HT1080 (cell line): ENCODE measurements around the gene TTLL9. TPM values are rescaled to one million over a fixed set of nuclear protein-coding genes. Genes with fewer than 3 reads are reported as not detected.

ENCODE experiments used
- DNase-seq: peaks from one replicate; pipeline ENCODE4 v3.0.0-alpha.2; 2015; ENCODE audit warnings: low read depth
- total RNA-seq: library from RNA; depleted of rRNA; stranded (reverse); fragments of >200 nt; shearing (Covaris generic); gene quantifications from 2 replicates; pipeline ENCODE4 v1.2.3, GENCODE V29; 2014

TTLL9 gene
- total RNA-seq, 1 experiment from 2014 or later = not detected

DNA sequence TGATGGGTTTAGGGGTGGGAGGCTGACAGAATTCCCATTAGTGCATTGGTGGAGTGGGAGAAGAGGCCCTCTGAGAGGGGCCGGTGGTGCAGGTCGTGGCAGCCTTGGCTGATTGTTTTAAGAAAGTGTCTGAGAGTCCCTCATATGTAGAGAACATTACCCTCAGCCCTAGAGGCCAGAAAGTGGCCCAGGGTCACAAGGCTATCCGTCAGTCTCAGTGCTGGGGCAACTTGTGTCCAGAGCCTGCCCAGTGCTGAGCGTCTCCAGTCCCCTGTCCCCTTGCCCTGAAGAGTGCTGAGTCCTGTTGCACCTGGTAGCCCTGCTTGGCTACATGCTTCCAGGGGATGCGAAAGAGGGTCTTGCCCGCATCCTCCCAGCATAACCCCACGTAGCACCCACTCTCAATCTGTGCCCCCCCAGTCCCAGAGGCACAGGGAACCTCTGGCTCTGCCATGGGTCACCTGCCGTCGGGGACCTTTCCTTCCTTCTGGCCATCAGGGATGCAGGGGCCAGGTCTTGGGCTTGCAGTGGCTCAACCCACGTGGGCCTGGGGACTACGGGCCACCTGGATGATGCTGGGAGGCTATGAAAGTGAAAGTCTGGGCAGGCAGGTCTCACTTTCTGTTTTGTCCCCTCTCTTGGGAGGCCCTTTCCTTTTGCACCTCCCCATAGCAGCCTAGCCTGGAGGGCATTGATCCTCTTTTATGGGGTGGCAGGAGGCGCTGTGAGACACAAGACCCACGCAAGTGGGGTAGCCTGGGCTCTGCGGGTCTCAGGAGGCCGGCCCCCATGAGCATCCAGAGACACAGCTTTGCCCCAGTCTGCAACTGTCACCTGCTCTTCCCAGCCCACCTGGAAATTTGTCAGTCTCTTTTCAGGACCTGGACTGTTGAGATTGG, 12.3 kb upstream of the TTLL9 start:
- DNase-seq = no peak

DNA sequence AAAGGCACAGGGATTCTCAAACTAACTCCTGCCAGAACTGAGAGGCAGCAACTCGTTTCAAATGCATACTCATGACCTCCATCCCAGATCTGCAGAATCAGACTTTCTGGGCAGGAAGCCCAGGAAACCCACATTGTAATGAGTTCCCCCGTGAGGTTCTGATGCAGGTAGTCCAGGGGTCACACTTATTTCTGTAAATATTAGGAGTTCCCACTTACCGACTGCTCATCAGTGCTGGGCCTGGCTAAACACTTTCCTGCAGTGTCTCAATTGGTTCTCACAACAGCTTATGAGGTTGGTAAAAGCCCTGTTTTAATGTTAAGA, 11.7 kb upstream of the TTLL9 start:
- DNase-seq = no peak

DNA sequence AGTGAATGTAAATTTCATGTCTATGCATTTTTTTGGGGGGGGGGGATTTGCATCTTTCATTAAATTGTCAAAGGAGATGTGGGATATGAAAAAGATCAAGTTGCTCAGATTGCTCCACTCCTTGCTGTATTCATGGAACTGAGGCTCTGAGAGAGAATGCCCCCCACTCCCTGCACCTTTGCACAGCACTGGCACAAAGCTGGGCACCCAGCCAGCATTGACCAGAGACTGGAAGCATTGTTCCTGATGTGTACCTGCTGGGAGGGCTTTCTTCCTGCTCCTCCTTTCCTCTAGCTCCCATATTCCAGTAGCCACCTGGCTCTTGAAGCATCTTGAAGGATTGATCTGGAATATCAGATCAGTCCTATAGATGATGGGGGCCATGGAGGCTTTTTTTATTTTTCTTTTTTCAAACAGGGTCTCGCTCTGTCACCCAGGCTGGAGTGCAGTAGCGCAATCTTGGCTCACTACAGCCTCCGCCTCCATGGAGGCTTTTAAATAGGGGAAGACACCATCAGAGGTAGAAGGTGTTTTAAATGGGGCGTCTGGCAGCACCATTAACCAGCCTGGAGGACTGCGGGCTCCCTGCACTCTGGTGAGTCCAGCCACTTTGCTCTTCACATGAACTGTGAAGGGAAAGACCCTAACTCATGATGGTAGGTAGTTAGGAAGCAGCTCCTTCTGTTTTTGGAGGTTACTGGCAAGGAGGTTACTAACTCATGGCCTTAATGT, 11.0 kb upstream of the TTLL9 start:
- no peak for DNase-seq

DNA sequence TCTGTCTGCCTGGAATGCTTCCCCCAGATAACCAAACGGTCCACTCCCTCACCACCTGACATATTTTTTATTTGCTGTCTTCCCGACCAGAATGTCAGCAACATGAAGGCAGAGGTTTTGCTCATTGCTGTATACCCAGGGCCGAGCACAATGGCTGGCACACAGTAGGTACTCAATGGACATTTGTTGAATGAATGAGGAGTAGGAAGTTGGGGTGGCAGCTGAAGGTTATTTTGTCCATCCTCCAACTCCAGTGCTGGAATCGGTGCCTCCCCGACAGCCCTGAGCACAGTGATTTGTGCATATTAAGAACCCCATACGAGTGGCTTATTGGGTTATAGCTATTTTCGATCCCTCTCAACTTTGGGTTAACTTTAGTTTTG, 10.4 kb upstream of the TTLL9 start:
- no peak for DNase-seq

DNA sequence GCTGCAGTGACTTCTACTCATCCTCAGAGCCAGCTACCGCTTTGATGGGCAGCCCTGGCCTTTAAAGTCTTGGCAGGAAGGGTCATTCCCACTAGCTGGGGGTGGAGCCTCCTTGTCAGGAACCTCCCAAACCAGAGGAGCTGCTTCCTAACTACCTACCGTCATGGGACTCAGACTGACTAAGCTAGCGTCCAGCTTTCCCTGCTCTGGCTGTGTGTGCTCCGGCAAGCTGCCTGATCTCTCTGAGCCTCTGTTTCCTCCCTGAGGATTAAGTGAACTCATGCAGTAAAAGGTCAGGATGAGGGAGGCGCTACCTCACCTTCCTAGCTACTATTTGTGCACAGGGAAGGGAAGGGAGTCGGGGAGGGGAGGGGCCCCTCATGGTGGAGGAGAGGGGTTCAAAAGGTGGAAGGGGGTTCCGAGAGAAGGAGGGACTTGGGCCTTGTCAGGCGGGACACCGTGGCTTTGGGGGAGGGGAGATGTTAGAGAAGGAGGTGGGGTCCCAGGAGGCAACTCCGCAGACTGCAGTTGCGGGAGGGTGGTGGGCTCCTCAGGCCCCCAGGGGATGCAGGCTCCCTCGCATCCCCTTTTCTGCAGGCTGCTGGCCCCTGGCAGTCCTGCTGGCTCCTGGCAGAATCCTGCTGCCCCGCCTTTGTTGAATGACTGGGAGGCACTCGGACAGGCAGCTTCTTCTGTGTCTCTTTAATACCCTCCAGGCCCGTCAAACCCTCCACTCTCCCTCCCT, 9.9 kb upstream of the TTLL9 start:
- DNase-seq = no peak

DNA sequence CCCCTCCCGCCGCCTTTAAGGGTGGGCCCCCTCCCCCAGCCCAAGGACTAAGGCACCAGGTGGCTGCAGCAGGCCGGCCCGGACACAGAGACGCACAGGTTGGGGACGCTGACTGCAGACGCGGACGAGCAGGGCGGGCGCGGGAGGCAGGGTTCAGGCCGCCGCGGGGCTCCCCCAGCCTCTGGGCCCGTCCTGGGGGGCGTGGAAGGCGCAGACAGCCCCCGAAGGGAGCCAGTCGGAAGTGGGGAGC, 9.4 kb upstream of the TTLL9 start:
- DNase-seq = no peak

DNA sequence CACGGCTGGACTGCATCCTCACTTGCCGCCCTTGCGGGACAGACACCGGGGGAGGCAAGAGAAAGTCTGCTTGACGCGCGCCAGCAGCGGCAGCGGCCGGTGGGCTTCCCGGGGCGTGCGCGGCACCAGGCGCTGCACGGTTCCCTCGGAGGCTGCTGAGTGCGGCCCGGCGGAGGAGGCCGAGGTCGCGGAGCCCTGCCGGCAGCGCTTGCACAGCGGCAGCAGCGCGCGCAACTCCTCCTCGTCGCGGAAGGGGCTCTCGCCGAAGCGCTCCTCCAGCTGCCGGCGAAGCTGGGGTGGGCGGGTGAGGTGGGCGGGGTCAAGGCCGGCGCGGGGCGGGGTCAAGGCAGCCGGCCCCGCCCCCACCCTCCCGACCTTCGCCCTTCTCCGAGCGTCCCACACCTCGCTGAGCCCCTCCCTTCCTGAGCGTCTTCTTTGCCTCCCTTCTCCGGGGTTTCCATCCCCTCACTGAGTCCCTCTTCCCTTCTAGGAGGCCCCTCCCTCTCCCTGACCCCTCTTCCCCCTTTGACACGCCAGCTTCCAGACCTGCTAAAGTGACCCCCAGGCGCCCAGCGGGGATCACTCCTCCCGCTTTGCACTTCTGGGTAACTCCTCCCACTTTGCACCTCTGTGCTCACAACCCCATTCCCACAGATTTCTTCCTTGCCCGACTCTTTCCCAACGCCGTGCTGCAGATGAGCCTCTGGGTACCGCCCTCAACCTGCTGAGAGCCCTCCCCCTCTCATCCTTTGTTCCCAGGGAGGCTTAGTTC, 8.9 kb upstream of the TTLL9 start:
- no peak for DNase-seq

DNA sequence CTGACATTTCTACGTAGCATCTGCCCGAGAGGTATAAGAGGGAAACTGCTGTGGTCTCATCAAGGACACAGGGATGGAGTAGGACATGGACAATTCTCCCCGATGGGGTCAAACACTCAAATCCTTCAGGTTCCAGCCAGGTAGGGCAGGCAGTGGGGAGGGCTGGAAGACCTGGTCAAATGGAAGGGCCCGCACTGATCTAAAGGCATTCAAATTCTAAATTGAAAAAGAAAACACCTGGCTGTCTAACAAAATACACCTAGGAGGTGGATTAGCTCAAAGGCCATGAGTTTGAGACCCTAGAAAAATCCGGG, 8.3 kb upstream of the TTLL9 start:
- DNase-seq = no peak

DNA sequence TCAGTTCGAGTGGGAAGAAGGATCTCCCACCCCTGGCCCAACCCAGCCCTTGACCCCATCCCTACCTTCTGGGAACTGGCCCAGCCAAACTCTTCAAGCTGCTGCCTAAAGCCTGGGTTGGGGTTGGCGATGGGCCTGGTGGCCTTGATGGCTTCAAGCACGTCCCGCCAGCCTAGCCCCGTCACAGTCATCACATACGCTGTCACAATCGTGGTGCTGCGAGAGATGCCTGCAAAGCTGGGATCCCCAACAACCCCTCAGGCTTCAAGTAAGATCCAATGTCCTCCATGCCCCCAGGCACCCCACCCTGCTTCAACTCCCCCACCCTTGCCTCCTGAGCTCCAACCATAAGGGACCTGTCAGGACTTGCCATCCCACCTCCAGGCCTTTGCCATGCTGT, 7.9 kb upstream of the TTLL9 start:
- DNase-seq = no peak

DNA sequence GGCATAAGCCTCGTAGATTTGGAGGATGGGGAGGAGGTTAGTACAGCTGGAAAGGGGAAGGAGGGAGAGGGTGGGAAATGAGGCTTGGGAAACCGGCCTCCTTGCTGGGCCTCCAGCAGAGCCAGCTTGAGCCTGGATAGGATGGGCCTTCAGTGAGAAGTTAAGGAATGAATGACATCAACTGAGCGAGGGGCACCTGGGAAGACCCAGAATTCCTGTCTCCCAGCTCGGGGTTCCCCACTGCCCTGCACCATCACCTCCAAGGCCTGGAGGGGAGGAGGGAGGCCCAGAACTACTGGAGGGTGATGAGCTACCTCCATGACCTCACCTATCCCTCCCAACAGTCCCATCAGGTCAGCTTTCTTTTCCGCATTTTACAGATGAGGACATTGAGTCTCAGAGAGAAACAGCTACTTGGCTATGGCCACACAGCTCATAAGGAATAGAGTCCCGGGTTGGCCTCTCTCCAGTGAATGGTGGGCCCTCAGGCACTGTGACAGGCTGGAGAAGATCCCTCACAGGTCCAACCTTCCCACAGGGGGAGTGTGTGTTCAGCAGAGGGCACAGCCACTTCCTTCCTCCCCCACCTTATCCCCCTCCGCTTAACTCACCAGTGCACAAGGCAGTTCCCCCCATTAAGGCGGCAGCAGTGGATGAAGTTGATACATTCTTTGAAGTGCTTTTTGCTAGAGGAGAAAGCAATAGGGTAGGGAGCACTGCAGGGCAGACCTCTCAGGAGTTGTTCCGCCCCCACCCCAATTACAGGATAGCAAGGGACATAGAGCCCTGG, 6.9 kb upstream of the TTLL9 start:
- no peak for DNase-seq

DNA sequence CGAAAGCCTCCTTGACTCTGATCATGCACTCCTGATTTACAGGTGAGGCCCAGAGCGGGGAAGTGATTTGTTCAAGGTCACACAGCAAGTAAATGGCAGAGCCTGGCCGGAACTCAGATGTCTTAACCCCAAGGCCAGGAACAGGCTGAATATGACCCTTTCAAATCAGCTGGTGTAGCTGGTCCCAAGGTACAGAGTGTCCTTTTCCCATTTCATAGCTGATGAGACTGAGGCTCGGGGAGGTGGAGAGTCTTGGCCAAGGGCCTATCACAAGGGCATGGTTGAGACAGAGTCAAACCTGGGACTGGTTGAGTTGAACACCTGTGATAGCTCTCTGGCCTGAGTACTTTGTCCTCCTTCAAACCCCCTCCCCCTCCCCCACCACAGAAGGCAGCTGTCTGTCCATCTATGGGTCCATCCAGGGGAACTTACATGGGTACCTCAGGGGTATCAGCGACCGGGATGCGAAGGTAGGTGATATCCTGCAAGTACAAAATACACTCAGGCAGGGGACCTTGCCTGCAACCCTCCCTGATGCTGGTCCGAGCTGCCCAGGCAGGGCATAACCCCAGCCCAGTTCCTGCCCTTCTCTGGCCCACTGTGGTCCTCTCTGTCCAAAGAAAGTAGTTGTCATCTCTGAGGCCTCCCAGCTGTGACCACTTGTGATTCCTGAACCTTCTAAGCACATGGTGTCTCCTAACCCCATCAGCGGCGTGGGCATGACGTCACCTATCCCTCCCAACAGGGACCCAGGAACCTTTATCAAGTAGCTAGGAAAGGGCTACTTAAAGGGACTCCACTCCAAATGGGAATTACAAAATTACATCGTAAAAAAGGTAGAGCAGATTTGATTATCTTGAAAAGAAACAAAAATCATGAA, 5.7 kb upstream of the TTLL9 start:
- no peak for DNase-seq

DNA sequence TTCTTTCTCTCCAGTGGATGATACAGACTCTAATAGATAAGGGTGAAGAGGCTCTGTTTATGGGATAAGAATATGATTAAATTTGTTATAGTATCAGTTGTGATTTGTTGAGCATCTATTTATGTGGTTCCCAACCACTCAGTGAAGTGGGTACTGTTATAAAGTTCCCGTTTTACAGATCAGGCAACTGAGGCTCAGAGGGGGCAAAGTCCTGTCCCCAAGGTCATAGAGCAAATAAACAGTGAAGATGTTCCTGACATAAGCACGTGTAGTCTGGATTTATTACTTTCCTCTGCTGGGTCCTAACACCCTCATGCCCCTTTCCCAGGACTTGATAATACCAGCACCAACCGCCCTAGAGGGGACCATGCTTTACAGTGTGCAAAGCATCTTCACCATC, 4.2 kb upstream of the TTLL9 start:
- no peak for DNase-seq

DNA sequence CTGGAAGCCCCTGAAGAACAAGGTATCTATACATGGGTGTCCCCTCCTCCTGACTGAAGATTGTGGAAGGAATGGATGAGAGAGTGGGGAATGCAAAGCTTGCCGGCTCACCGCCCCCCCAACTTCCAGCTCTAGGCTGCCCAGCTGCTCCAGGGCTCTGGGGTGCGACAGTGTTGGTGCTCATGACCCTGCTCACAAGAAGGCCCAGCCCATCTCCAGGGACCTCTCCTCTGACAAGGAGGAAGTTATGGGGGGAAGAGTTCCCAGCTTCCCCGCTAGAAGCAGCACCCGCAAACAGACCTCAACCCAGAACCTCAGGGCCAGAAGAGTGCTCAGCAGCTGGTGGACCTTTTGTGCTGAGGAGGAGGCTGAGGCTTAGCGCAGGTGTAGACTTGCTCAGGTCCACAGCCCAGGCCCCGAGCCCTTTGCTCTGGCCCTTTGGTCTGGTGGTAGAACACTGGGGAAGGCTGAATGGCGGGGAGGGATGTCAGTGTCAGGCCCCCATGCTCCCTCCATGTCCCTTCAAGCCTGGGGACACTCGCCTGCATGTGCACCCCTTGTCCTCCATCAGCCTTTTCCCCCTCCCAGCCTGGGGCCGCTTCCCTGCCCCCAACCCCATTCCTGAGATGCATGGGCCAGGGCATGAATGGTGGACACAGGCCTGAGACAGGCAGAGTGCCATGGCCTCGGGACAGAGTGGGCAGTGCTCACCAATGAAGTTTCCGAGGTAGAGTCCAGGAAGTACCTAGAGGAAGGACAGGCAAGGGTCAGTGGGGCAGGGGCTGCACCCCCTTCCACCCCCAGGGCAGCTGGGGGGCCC, 1.4 kb upstream of the TTLL9 start:
- no peak for DNase-seq

DNA sequence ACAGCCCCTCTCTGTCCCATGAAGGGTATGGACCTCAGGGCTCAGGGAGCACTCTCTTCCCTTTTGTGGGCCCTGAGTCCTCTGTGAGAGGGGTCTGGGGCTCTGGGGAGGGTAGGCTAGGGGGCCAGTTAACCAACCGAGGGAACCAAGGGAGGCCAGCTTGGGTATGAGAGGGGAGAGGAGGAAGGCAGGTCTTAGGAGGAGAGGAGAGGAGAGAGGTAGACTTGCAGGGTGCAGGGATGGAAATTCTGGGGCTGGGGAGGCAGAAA, 827 bp upstream of the TTLL9 start:
- DNase-seq = no peak

DNA sequence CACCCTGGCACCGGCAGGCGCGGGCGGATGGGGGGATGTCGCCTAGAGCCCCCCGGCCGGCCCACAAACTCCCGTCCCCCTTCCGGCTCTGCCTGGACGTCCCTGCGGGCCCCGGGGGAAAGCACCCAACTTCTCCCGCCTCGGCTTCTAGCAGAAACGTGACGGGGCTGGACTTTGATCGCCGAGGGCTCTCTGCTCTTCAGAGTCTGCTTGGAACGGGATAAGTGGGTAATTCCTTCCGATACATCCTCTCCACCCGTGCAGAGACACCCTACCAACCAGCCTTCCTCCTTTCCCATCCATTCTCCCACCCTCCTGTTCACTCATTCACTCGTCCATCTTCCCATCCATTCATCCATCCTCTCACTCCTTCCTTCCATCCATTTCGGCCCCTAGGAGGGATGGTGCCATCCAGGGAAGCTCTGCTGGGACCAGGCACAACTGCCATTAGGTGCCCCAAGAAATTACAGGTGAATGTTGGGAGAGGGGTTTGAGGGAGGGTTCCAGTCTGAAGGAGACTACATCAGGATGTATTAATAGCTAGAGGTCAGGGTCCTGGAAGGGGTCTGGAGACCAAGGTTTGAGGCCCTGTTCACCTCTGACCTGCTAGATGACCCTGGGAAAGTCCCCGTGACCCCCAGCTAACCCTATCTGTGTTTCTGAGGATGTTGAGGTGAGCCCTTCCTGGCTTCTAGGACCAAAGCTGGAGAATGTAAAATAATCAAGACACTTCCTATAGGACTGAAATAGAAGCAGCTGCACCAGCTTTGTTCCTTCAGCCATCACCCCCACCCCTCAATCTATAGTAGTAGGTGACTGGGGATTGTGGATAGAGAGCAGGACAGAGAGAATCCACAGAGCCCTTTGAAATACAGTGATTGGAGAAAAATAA, 538 bp downstream of the TTLL9 start:
- DNase-seq = no peak

DNA sequence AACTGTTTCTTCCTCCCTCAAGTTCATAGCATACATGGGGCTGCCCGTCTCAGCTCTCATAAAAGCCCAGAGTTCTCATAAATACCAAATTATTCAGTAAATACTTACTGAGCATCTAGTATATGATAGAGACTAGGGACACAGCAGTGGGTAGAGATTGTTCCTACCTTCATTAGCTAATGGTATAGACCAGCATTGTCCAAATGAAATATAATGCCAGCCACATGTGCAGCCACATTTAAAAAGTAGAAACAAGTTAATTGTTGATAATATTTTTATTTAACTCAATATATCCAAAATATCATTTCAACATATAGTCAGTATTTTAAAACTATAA, 1.2 kb downstream of the TTLL9 start:
- DNase-seq = no peak

DNA sequence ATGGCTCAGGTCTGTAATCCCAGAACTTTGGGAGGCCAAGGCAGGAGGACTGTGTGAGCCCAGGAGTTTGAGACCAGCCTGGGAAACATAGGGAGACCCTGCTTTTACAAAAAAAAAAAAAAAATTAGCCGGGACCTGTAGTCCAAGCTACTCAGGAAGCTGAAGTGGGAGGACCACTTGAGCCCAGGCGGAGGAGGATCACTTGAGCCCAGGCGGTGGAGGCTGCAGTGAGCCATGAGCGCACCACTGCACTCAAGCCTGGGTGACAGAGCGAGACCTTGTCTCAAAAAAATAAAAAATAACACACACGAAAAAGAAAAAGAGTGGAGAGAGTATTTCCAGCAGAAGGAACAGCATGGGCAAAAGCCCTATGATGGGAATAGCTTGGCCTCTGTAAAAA, 2.0 kb downstream of the TTLL9 start:
- DNase-seq = no peak

DNA sequence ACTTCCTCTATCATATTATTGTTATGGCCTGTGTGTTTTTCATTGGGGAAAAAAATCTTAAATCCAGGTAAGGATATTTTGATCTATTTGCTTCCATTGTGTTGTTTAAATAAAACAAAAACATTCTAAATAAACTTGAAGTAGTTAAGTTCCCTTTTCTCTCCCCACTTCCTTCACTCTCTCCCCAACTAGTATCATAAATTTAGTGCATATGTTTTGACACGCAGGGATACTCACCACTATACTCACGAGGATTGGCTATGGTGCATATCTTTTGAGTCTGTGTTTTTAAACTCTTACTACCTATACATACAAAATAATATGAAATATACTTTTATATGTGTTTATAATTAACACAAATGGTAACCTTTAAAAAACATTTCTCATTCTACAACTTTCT, 5.2 kb downstream of the TTLL9 start:
- no peak for DNase-seq

DNA sequence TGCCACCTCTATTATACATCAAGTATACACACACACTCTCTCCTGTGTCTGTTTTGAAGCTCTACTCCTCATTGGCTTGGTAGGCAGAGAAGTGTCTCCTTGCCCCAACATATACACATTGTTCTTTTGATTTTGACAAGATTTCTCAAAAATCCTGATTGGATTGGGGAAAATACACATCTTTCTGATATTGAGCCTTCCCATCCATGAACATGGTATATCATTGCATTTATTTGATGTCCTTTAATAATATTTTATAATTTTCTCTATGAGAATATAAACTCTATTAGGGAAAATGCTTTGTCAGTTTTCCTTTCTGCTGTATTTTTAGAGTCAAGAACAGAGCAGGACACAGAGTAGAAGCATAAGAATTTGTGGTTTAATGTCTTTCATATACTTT, 7.2 kb downstream of the TTLL9 start:
- no peak for DNase-seq
